ENCODE data around the gene TJP1. TPM values are rescaled to one million over a fixed set of nuclear protein-coding genes. Genes with fewer than 3 reads are reported as not detected.

Gene TJP1
- total RNA-seq, 4 donors from 2014 or later, result 74.1 to 91.0 (median 81.0) TPM

- Histone ChIP-seq H3K27ac (no peak overlapping the region), H3K9me3 (no peaks in the 10 kb centered on the region), H3K27me3 (no peaks in the 10 kb centered on the region), H3K36me3 (no peaks in the 10 kb centered on the region), H3K4me3 (no peak overlapping the region), H3K4me1 (peaks cover 15% of the 10 kb centered on the region)
- TF ChIP-seq POLR2AphosphoS5 (IDR thresholded peaks at IDR 0.05), result no peak
- no peak for TF ChIP-seq EP300 (IDR thresholded peaks at IDR 0.05)
- no peak for DNase-seq (ENCODE audit: low spot score in 2 of 2)
- 88% methylated on average over 3 of the region's 3 CpGs for WGBS
These were observed 17.8 kb upstream of the TJP1 start for GRCh38 chr15:29840054-29840453.

GRCh38 chr15:29838352-29839010 lies 16.2 kb upstream of the TJP1 start:
- DNase-seq (ENCODE audit: low spot score in 2 of 2), result no peak
- H3K27ac ChIP-seq, result no peak overlapping the region

DNA sequence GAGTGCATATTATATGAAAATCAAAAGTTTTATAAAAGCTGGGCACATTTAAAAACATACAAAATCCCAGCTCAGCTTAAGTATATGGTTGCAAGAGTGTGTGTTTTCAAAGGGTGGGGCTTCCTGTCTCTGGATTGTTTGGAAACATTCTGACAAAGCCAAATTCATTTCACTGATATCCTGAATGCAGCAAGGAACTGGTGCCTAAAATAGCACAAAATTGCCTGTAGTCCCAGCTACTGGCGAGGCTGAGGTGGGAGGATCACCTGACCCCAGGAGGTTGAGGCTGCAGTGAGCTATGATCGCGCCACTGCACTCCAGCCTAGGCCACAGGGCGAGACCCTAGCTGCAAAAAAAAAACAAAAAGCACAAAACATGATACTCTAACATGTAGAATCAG lies 13.0 kb upstream of the TJP1 start:
- no peak overlapping the region for H3K4me3 ChIP-seq
- TF ChIP-seq POLR2A (IDR thresholded peaks at IDR 0.05) (no peak), EP300 (IDR thresholded peaks at IDR 0.05) (no peak), POLR2AphosphoS5 (IDR thresholded peaks at IDR 0.05) (no peak), CTCF (IDR thresholded peaks at IDR 0.05) (no peak)
- 66% methylated on average over 4 of the region's 4 CpGs for WGBS
- no peaks in the 10 kb centered on the region for H3K36me3 ChIP-seq
- H3K27ac ChIP-seq, result no peak overlapping the region
- peaks cover 9% of the 10 kb centered on the region for H3K4me1 ChIP-seq
- no peaks in the 10 kb centered on the region for H3K9me3 ChIP-seq
- H3K27me3 ChIP-seq, result no peaks in the 10 kb centered on the region
- no peak for DNase-seq (ENCODE audit: low spot score in 2 of 2)

More at GRCh38 chr15:29838352-29839010, 16.2 kb upstream of the TJP1 start:
- Histone ChIP-seq H3K36me3 (no peaks in the 10 kb centered on the region), H3K4me1 (peaks cover 7% of the 10 kb centered on the region), H3K9me3 (no peaks in the 10 kb centered on the region), H3K4me3 (no peak overlapping the region), H3K27me3 (no peaks in the 10 kb centered on the region)
- TF ChIP-seq CTCF (IDR thresholded peaks at IDR 0.05), result no peak
- no peak for TF ChIP-seq EP300 (IDR thresholded peaks at IDR 0.05)
- no peak for TF ChIP-seq POLR2A (IDR thresholded peaks at IDR 0.05)
- TF ChIP-seq POLR2AphosphoS5 (IDR thresholded peaks at IDR 0.05), result no peak
- 78% methylated on average over 3 of the region's 3 CpGs for whole genome bisulfite sequencing

GRCh38 chr15:29832709-29833108 lies 10.4 kb upstream of the TJP1 start:
- H3K27ac ChIP-seq, result no peak overlapping the region
- H3K36me3 ChIP-seq, result no peaks in the 10 kb centered on the region
- TF ChIP-seq POLR2A (IDR thresholded peaks at IDR 0.05), result no peak
- TF ChIP-seq EP300 (IDR thresholded peaks at IDR 0.05), result no peak
- TF ChIP-seq CTCF (IDR thresholded peaks at IDR 0.05), result no peak
- TF ChIP-seq POLR2AphosphoS5 (IDR thresholded peaks at IDR 0.05), result no peak
- no peak for DNase-seq (ENCODE audit: low spot score in 2 of 2)
- no peaks in the 10 kb centered on the region for H3K9me3 ChIP-seq
- H3K4me1 ChIP-seq, result peaks cover 9% of the 10 kb centered on the region
- WGBS, result 80% methylated on average over 3 of the region's 3 CpGs
- H3K4me3 ChIP-seq, result no peak overlapping the region
- no peaks in the 10 kb centered on the region for H3K27me3 ChIP-seq

DNA sequence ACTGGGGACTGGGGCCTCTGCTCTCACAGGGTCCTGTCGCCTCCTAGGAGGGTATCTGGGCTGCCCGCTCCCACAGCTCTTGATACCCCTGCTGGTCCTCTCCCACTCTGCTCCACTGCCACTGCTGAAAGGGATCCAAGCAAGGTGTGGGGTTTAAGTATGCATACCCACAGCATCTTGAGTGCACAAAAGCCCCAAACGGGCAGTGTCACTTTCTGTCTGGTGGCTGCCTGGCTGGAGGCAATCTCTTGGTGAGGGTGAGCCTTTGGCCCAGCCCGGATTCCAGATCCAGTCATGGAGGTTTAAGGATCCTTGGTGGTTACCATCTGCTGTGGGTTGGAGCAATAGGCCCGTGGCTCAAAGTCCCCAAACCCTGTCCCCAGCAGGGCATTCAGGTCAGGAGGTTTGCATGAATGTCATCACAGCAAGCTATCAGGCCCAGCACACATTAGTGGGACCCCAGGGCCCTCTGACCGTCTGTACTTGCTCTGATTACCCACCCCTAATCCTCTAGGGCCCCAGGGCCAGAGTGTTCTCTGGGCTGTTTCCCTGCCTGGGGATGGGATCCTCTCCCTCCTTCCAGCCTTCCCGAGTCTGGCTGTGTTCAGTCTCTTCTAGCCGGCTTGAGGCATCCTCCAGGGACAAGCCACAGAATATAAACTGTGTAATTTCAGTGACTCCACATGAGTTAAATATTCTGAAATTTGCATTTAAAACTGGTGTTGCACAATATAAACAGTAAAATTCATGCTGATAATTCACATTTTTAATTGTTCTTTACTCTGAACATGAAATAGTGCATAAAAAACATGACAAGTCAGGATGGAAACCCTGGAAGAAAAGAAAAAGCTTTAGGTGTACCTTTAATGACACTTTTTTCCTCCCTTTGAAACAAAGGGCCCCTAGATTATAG lies 4.9 kb upstream of the TJP1 start:
- H3K9me3 ChIP-seq, result no peaks in the 10 kb centered on the region
- peaks cover 10% of the 10 kb centered on the region for H3K4me1 ChIP-seq
- no peak overlapping the region for H3K4me3 ChIP-seq
- H3K36me3 ChIP-seq, result no peaks in the 10 kb centered on the region
- no peaks in the 10 kb centered on the region for H3K27me3 ChIP-seq
- H3K27ac ChIP-seq, result no peak overlapping the region
- 76% methylated on average over 7 of the region's 8 CpGs for WGBS
- DNase-seq (ENCODE audit: low spot score in 2 of 2), result no peak
- TF ChIP-seq POLR2A (IDR thresholded peaks at IDR 0.05), result no peak
- no peak for TF ChIP-seq POLR2AphosphoS5 (IDR thresholded peaks at IDR 0.05)
- TF ChIP-seq CTCF (IDR thresholded peaks at IDR 0.05), result no peak
- TF ChIP-seq EP300 (IDR thresholded peaks at IDR 0.05), result no peak

Measured in suprapubic skin (tissue), 4 donors.